Measurements from ENCODE around the gene PCK2. TPM values are rescaled to one million over a fixed set of nuclear protein-coding genes. Genes with fewer than 3 reads are reported as not detected.

The PCK2 gene
- total RNA-seq, 6 experiments from 2014 or later: 19.9 to 27.6 (median 24.0) TPM

GRCh38 chr14:24114532-24115421 lies 20.7 kb downstream of the PCK2 start, which contains the start of the genes DCAF11 and NRL:
Gene DCAF11, plus strand, starts transcription at chr14:24114777. Its CDS starts 818 bp downstream, at chr14:24115595.
Gene NRL, minus strand, starts transcription at chr14:24114949. Its CDS starts 32,101 bp downstream, at chr14:24082848.
- no peaks in the 10 kb centered on the region for H3K9me3 Mint-ChIP-seq
- peak; percentile 42 for TF ChIP-seq CTCF (IDR thresholded peaks at IDR 0.05)
- peak; percentile 100 for DNase-seq
- H3K27ac Mint-ChIP-seq: peak within 1 kb of the TSS; percentile 99
- H3K36me3 Mint-ChIP-seq (ENCODE audit: low read depth): 0 out of 2 replicates have a peak, but pooled peaks cover 6% of the 10 kb centered on the region
- H3K27me3 Mint-ChIP-seq (ENCODE audit: insufficient read depth): no peaks in the 10 kb centered on the region; the same call in 1 of the 2 replicates
- H3K4me3 Mint-ChIP-seq: peak within 1 kb of the TSS; percentile 97
- peaks cover 17% of the 10 kb centered on the region for H3K4me1 Mint-ChIP-seq (ENCODE audit: low read depth)

GRCh38 chr14:24115422-24116127 lies 21.5 kb downstream of the PCK2 start:
- DNase-seq: no peak
- Mint-ChIP-seq H3K4me1 (ENCODE audit: low read depth) (peaks cover 17% of the 10 kb centered on the region), H3K36me3 (ENCODE audit: low read depth) (0 out of 2 replicates have a peak, but pooled peaks cover 6% of the 10 kb centered on the region), H3K9me3 (no peaks in the 10 kb centered on the region), H3K27me3 (ENCODE audit: insufficient read depth) (no peaks in the 10 kb centered on the region; the same call in 1 of the 2 replicates), H3K27ac (peak overlapping the region; percentile 99), H3K4me3 (peak overlapping the region; percentile 97)
- no peak for TF ChIP-seq CTCF (IDR thresholded peaks at IDR 0.05)

- peaks cover 17% of the 10 kb centered on the region for H3K4me1 Mint-ChIP-seq (ENCODE audit: low read depth)
- TF ChIP-seq CTCF (IDR thresholded peaks at IDR 0.05): no peak
- H3K4me3 Mint-ChIP-seq: peak overlapping the region; percentile 97
- no peaks in the 10 kb centered on the region; the same call in 1 of the 2 replicates for H3K27me3 Mint-ChIP-seq (ENCODE audit: insufficient read depth)
- no peaks in the 10 kb centered on the region for H3K9me3 Mint-ChIP-seq
- DNase-seq: no peak
- H3K36me3 Mint-ChIP-seq (ENCODE audit: low read depth): 0 out of 2 replicates have a peak, but pooled peaks cover 6% of the 10 kb centered on the region
- no peak overlapping the region; the same call in 1 of the 2 replicates for H3K27ac Mint-ChIP-seq
Measured at GRCh38 chr14:24116128-24116814, 22.2 kb downstream of the PCK2 start.

- no peak for TF ChIP-seq CTCF (IDR thresholded peaks at IDR 0.05)
- Mint-ChIP-seq H3K4me1 (ENCODE audit: low read depth) (peaks cover 17% of the 10 kb centered on the region), H3K4me3 (no peak overlapping the region), H3K27me3 (ENCODE audit: insufficient read depth) (no peaks in the 10 kb centered on the region; the same call in 1 of the 2 replicates), H3K9me3 (no peaks in the 10 kb centered on the region), H3K27ac (no peak overlapping the region), H3K36me3 (ENCODE audit: low read depth) (0 out of 2 replicates have a peak, but pooled peaks cover 6% of the 10 kb centered on the region)
- DNase-seq: no peak
Measured at GRCh38 chr14:24117179-24117578, 23.1 kb downstream of the PCK2 start.

GRCh38 chr14:24119691-24120090 lies 25.6 kb downstream of the PCK2 start:
- H3K4me1 Mint-ChIP-seq (ENCODE audit: low read depth): peaks cover 17% of the 10 kb centered on the region
- H3K36me3 Mint-ChIP-seq (ENCODE audit: low read depth): 0 out of 2 replicates have a peak, but pooled peaks cover 6% of the 10 kb centered on the region
- DNase-seq: no peak
- no peak overlapping the region for H3K4me3 Mint-ChIP-seq
- H3K27me3 Mint-ChIP-seq (ENCODE audit: insufficient read depth): no peaks in the 10 kb centered on the region; the same call in 1 of the 2 replicates
- no peak overlapping the region for H3K27ac Mint-ChIP-seq
- H3K9me3 Mint-ChIP-seq: no peaks in the 10 kb centered on the region
- TF ChIP-seq CTCF (IDR thresholded peaks at IDR 0.05): no peak
